ENCODE results near the gene SEZ6.
A peak's percentile ranks its signal among the peaks of the same experiment; 100 is the strongest.

Gene SEZ6

DNA sequence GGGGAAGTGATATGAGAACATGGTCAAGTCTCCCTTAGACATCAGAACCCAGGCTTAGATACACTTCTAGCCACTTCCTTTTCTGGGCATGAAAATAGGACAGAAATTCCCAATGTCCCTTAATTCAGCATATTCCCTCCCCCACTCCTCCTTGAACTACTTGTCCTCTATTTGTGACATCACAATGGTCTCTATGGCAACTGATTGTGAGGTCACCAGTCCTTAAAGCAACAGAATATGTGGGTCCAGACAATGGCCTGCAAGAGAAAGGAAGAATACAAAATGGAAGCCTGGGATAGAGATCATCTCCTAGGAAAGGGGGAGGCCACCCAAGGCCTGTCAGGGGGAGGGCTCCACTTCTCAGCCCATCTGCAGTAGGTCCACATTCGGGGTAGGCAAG is 6.7 kb upstream of the SEZ6 start:
- no peak overlapping the region for H3K27ac ChIP-seq (ENCODE audit: low read length)
- no peaks in the 10 kb centered on the region for H3K36me3 ChIP-seq (ENCODE audit: control insufficient read depth, low read depth, low read length)
- H3K27me3 ChIP-seq (ENCODE audit: control insufficient read depth, insufficient read depth, low read length) = peaks cover 6% of the 10 kb centered on the region
- H3K9me3 ChIP-seq (ENCODE audit: control insufficient read depth, low read depth, low read length) = no peaks in the 10 kb centered on the region
- H3K4me1 ChIP-seq (ENCODE audit: control insufficient read depth, low read depth, low read length) = peaks cover 45% of the 10 kb centered on the region
- H3K9ac ChIP-seq (ENCODE audit: low read length) = no peak overlapping the region
- no peak overlapping the region for H3K4me3 ChIP-seq (ENCODE audit: low read length)

DNA sequence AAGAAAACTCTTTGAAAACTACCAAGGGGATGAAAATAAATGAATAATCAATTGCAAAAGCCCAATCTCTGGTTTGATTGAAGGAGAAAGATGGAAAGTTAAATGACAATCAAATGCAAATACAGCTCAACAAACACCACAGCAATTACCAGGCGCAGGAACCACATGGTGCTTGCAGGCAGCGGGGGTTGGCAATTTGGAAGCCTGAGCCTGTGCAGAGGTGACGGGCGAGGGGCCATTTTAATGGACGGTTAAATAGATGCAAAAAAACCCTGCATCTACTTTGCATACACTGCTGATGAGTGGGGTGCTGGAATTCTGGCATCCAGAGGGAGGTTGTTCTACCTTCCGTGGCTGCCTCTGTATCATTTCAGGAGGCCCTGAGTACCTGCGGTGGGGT is 4.8 kb upstream of the SEZ6 start:
- Histone ChIP-seq H3K9me3 (ENCODE audit: control insufficient read depth, low read depth, low read length) (no peaks in the 10 kb centered on the region), H3K27ac (ENCODE audit: low read length) (no peak overlapping the region), H3K9ac (ENCODE audit: low read length) (no peak overlapping the region), H3K27me3 (ENCODE audit: control insufficient read depth, insufficient read depth, low read length) (peaks cover 21% of the 10 kb centered on the region), H3K4me1 (ENCODE audit: control insufficient read depth, low read depth, low read length) (peaks cover 39% of the 10 kb centered on the region), H3K4me3 (ENCODE audit: low read length) (peak overlapping the region; percentile 2), H3K36me3 (ENCODE audit: control insufficient read depth, low read depth, low read length) (no peaks in the 10 kb centered on the region)

GRCh38 chr17:29010129-29010528 is 4.3 kb upstream of the SEZ6 start:
- Histone ChIP-seq H3K4me3 (ENCODE audit: low read length) (no peak overlapping the region), H3K27ac (ENCODE audit: low read length) (no peak overlapping the region), H3K4me1 (ENCODE audit: control insufficient read depth, low read depth, low read length) (peaks cover 38% of the 10 kb centered on the region), H3K27me3 (ENCODE audit: control insufficient read depth, insufficient read depth, low read length) (peaks cover 25% of the 10 kb centered on the region), H3K9me3 (ENCODE audit: control insufficient read depth, low read depth, low read length) (no peaks in the 10 kb centered on the region), H3K36me3 (ENCODE audit: control insufficient read depth, low read depth, low read length) (no peaks in the 10 kb centered on the region), H3K9ac (ENCODE audit: low read length) (no peak overlapping the region)

DNA sequence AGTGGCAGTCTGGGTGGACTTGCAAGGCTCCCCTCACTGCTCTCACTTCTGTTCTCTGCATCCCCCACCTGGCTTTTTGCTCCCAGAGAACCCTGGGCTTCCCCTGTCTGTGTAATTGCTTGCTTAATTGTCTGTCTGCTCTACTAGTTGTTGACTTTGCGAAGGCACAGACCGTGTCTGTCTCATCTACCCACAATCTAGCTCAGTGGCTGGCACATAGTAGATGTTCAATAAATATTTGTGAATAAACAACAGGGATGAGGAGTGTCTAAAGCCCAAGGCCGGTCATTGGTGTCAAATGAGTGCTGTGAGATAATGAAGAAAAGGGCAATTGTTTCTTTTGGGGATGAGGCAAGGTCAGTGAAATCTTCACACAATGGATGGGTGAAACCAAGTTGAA is 2.8 kb upstream of the SEZ6 start:
- no peaks in the 10 kb centered on the region for H3K36me3 ChIP-seq (ENCODE audit: control insufficient read depth, low read depth, low read length)
- peaks cover 31% of the 10 kb centered on the region for H3K4me1 ChIP-seq (ENCODE audit: control insufficient read depth, low read depth, low read length)
- H3K9me3 ChIP-seq (ENCODE audit: control insufficient read depth, low read depth, low read length) = no peaks in the 10 kb centered on the region
- no peak overlapping the region for H3K4me3 ChIP-seq (ENCODE audit: low read length)
- H3K27me3 ChIP-seq (ENCODE audit: control insufficient read depth, insufficient read depth, low read length) = peaks cover 40% of the 10 kb centered on the region
- no peak overlapping the region for H3K9ac ChIP-seq (ENCODE audit: low read length)
- H3K27ac ChIP-seq (ENCODE audit: low read length) = no peak overlapping the region

DNA sequence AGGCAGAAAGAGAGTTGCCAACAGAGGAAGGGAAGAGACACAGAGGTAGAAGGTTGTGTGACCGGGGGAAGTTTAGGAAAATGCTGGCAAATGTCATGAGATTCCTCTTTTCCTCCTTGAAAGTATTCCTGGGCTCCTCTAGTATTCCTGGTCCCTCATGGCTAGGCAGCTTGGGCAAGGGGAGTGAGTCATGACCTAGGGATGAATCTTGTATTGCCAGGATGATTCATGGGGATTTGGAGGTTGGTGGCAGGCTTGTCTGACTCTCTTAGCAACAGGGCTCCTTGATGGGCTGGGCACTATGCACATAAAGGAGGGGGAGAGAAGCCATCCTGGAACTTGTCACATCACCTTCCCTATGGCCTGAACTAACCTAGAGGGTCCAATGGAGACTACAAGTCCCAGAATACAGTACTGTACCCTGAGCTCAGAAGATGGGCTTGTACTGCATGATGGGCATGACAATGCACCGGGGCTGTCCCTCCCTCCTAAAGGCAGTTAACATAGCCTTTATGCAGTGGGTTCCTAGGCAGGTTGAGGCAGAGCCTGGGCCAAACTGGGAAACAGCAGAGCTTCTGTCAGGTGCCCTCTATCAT is 2.1 kb upstream of the SEZ6 start:
- no peak overlapping the region for H3K9ac ChIP-seq (ENCODE audit: low read length)
- no peak overlapping the region for H3K4me3 ChIP-seq (ENCODE audit: low read length)
- H3K36me3 ChIP-seq (ENCODE audit: control insufficient read depth, low read depth, low read length) = no peaks in the 10 kb centered on the region
- H3K4me1 ChIP-seq (ENCODE audit: control insufficient read depth, low read depth, low read length) = peaks cover 31% of the 10 kb centered on the region
- no peak overlapping the region for H3K27ac ChIP-seq (ENCODE audit: low read length)
- peaks cover 43% of the 10 kb centered on the region for H3K27me3 ChIP-seq (ENCODE audit: control insufficient read depth, insufficient read depth, low read length)
- no peaks in the 10 kb centered on the region for H3K9me3 ChIP-seq (ENCODE audit: control insufficient read depth, low read depth, low read length)

- Histone ChIP-seq H3K27ac (ENCODE audit: low read length) (no peak overlapping the region), H3K4me3 (ENCODE audit: low read length) (no peak overlapping the region), H3K9ac (ENCODE audit: low read length) (no peak overlapping the region), H3K27me3 (ENCODE audit: control insufficient read depth, insufficient read depth, low read length) (peaks cover 43% of the 10 kb centered on the region), H3K4me1 (ENCODE audit: control insufficient read depth, low read depth, low read length) (peaks cover 32% of the 10 kb centered on the region), H3K36me3 (ENCODE audit: control insufficient read depth, low read depth, low read length) (no peaks in the 10 kb centered on the region), H3K9me3 (ENCODE audit: control insufficient read depth, low read depth, low read length) (no peaks in the 10 kb centered on the region)
These were observed 1.6 kb upstream of the SEZ6 start for GRCh38 chr17:29007456-29007855.

DNA sequence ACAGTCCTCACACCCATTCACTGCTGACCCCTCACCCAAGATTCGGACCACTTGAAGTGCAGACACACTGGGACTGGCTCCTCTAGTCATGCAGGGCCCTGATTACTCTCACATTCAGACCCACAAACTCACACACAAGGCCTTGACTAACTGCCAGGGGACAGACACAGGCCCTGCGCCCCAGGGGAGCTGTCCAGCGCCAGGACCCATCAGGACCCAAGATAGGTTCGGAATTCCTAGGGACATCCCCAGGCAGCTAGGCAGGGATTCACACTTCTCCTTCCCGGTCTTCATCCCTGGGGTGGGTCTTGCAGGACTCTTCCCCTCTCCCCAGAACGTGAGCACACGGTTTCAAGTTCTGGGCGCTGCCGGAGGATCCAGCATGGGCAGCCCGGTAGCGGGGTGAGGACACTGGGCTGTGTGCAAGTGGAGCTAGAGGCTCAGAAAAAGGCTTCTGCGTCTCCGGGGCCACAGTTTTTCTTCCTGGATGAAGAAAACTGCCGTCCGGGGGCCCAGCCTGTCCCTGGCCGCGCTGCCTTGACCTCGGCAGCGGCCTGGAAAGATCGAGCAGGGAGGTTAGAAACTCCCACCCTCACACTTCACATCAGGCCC is 1.6 kb downstream of the SEZ6 start:
- Histone ChIP-seq H3K27me3 (ENCODE audit: control insufficient read depth, insufficient read depth, low read length) (peaks cover 43% of the 10 kb centered on the region), H3K4me3 (ENCODE audit: low read length) (no peak overlapping the region), H3K9ac (ENCODE audit: low read length) (no peak overlapping the region), H3K9me3 (ENCODE audit: control insufficient read depth, low read depth, low read length) (no peaks in the 10 kb centered on the region), H3K36me3 (ENCODE audit: control insufficient read depth, low read depth, low read length) (no peaks in the 10 kb centered on the region), H3K4me1 (ENCODE audit: control insufficient read depth, low read depth, low read length) (peaks cover 23% of the 10 kb centered on the region), H3K27ac (ENCODE audit: low read length) (no peak overlapping the region)

GRCh38 chr17:29003289-29003688 is 2.5 kb downstream of the SEZ6 start:
- peaks cover 21% of the 10 kb centered on the region for H3K4me1 ChIP-seq (ENCODE audit: control insufficient read depth, low read depth, low read length)
- no peak overlapping the region for H3K27ac ChIP-seq (ENCODE audit: low read length)
- H3K27me3 ChIP-seq (ENCODE audit: control insufficient read depth, insufficient read depth, low read length) = peaks cover 43% of the 10 kb centered on the region
- no peaks in the 10 kb centered on the region for H3K36me3 ChIP-seq (ENCODE audit: control insufficient read depth, low read depth, low read length)
- no peaks in the 10 kb centered on the region for H3K9me3 ChIP-seq (ENCODE audit: control insufficient read depth, low read depth, low read length)
- H3K4me3 ChIP-seq (ENCODE audit: low read length) = no peak overlapping the region
- H3K9ac ChIP-seq (ENCODE audit: low read length) = no peak overlapping the region

DNA sequence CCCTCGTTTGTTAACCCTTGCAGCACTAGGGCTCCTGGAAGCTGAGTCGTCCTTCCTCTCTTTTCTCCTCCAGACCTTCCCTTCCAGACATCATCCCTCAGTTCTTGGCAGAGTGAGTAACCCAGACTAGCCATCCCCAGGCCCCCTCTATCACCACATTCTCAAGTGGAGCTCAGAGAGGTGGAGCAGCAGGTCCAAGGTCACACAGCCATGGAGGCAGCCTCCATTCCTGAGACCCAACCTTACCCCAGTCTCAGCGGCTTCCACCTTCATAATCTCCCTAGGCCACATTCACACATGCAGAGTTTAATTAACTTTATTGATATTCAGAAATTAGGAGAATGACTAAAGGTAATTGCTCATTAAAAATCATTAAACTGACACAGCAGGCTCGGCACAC is 3.0 kb downstream of the SEZ6 start:
- Histone ChIP-seq H3K9me3 (ENCODE audit: control insufficient read depth, low read depth, low read length) (no peaks in the 10 kb centered on the region), H3K4me1 (ENCODE audit: control insufficient read depth, low read depth, low read length) (peaks cover 18% of the 10 kb centered on the region), H3K9ac (ENCODE audit: low read length) (no peak overlapping the region), H3K27ac (ENCODE audit: low read length) (no peak overlapping the region), H3K27me3 (ENCODE audit: control insufficient read depth, insufficient read depth, low read length) (peaks cover 40% of the 10 kb centered on the region), H3K36me3 (ENCODE audit: control insufficient read depth, low read depth, low read length) (no peaks in the 10 kb centered on the region), H3K4me3 (ENCODE audit: low read length) (no peak overlapping the region)

DNA sequence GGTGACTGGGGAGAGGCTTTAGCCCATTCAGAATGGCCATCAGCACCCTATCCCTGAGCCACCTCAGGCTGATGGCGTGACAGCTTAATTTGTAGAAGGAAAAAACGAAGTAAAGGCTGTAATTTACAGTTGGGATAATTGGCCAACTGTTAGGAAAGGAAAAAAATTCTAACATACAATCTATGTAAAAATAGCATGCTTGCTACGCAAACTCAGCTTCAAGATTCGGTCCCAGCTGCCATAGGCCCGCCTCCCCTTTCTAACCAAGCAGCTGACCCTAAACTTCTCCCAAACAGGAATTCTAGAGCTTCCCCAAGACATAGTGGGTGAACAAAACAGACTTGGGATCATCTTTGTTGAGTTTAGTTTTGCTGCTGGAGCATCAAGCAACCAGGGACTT is 4.9 kb downstream of the SEZ6 start:
- no peak overlapping the region for H3K27ac ChIP-seq (ENCODE audit: low read length)
- peaks cover 19% of the 10 kb centered on the region for H3K4me1 ChIP-seq (ENCODE audit: control insufficient read depth, low read depth, low read length)
- no peaks in the 10 kb centered on the region for H3K9me3 ChIP-seq (ENCODE audit: control insufficient read depth, low read depth, low read length)
- peaks cover 22% of the 10 kb centered on the region for H3K27me3 ChIP-seq (ENCODE audit: control insufficient read depth, insufficient read depth, low read length)
- H3K4me3 ChIP-seq (ENCODE audit: low read length) = no peak overlapping the region
- H3K9ac ChIP-seq (ENCODE audit: low read length) = no peak overlapping the region
- no peaks in the 10 kb centered on the region for H3K36me3 ChIP-seq (ENCODE audit: control insufficient read depth, low read depth, low read length)

- Histone ChIP-seq H3K27me3 (ENCODE audit: control insufficient read depth, insufficient read depth, low read length) (peaks cover 9% of the 10 kb centered on the region), H3K9ac (ENCODE audit: low read length) (no peak overlapping the region), H3K9me3 (ENCODE audit: control insufficient read depth, low read depth, low read length) (no peaks in the 10 kb centered on the region), H3K27ac (ENCODE audit: low read length) (no peak overlapping the region), H3K4me3 (ENCODE audit: low read length) (no peak overlapping the region), H3K4me1 (ENCODE audit: control insufficient read depth, low read depth, low read length) (peaks cover 19% of the 10 kb centered on the region), H3K36me3 (ENCODE audit: control insufficient read depth, low read depth, low read length) (no peaks in the 10 kb centered on the region)
These were observed 6.6 kb downstream of the SEZ6 start for GRCh38 chr17:28999206-28999605.

DNA sequence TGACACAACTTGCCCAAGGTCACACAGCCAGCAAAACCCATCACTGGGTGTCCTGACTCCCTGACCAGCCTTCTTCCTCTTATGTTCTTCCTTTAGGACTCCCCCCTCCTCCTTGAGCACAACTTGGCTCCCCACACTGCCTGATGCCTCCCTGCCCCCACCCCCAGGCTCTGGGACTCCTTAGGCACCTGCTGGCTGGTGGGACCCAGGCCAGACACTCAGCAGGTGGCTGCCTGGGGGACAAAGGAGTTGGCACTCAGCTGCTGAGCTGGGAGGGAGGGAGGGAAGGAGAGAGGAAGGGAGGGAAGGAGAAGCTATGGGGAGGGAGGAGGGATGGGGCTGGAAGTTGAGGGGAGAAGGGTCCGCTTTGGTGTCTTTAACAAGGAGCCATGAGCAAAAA is 8.0 kb downstream of the SEZ6 start:
- Histone ChIP-seq H3K9me3 (ENCODE audit: control insufficient read depth, low read depth, low read length) (no peaks in the 10 kb centered on the region), H3K27ac (ENCODE audit: low read length) (no peak overlapping the region), H3K4me1 (ENCODE audit: control insufficient read depth, low read depth, low read length) (peaks cover 19% of the 10 kb centered on the region), H3K9ac (ENCODE audit: low read length) (no peak overlapping the region), H3K36me3 (ENCODE audit: control insufficient read depth, low read depth, low read length) (no peaks in the 10 kb centered on the region), H3K27me3 (ENCODE audit: control insufficient read depth, insufficient read depth, low read length) (no peaks in the 10 kb centered on the region), H3K4me3 (ENCODE audit: low read length) (no peak overlapping the region)

Measured in iPS-18a (cell line).